Tongue (tissue), 1 donor: ENCODE data around the gene KCTD6. TPM values are rescaled to one million over a fixed set of nuclear protein-coding genes. Genes with fewer than 3 reads are reported as not detected.

Source experiments
- total RNA-seq: library from RNA; depleted of rRNA; stranded (reverse); fragments of >200 nt; gene quantifications from one replicate; pipeline ENCODE4 v1.2.3, GENCODE V29; 2014

The KCTD6 gene
- total RNA-seq, 1 donor from 2014 or later, result 13.3 TPM

Other genes with a start within 250 kb of the KCTD6 start
- 29.1 TPM for gene RPP14, start 185.9 kb upstream of the KCTD6 start, total RNA-seq
- gene HTD2, start 185.6 kb upstream of the KCTD6 start, total RNA-seq, result 21.8 TPM
- 27.8 TPM for gene PXK, start 159.2 kb upstream of the KCTD6 start, total RNA-seq
- gene PDHB, start 58.3 kb upstream of the KCTD6 start, total RNA-seq, result 226 TPM
- gene ACOX2, start 45.1 kb downstream of the KCTD6 start, total RNA-seq, result 12.6 TPM
- gene FAM107A, start 85.3 kb downstream of the KCTD6 start, total RNA-seq, result 1.7 TPM
- 14.9 TPM for gene FAM3D, start 174.7 kb downstream of the KCTD6 start, total RNA-seq